Measurements from ENCODE around the gene IGFL2. TPM values are rescaled to one million over a fixed set of nuclear protein-coding genes. Genes with fewer than 3 reads are reported as not detected.

Gene IGFL2
- total and polyA plus RNA-seq, 4 donors = 0.08 TPM; not detected in 3

GRCh38 chr19:46150606-46151005 is 2.6 kb downstream of the IGFL2 start:
- Histone ChIP-seq H3K4me1 (ENCODE audit: control insufficient read depth in 4 of 4, insufficient read depth in 4 of 4, low read length in 3 of 4) (no peaks in the 10 kb centered on the region), H3K9ac (ENCODE audit: low read depth in 1 of 2, low read length in 2 of 2) (no peak overlapping the region), H3K36me3 (ENCODE audit: control insufficient read depth in 4 of 4, insufficient read depth in 3 of 4, low read depth in 1 of 4, low read length in 3 of 4) (no peaks in the 10 kb centered on the region), H3K27me3 (ENCODE audit: control insufficient read depth in 4 of 4, insufficient read depth in 4 of 4, low read length in 3 of 4) (peaks cover 0 to 2% (median 0%) of the 10 kb centered on the region in 4 donors), H3K9me3 (ENCODE audit: control insufficient read depth in 4 of 4, low read length in 3 of 4) (no peaks in the 10 kb centered on the region), H3K27ac (ENCODE audit: low read depth in 1 of 2, low read length in 2 of 2) (no peak overlapping the region), H3K4me3 (ENCODE audit: low read depth in 1 of 3, low read length in 3 of 3) (no peak overlapping the region)
- 84% methylated on average over 5 of the region's 5 CpGs for WGBS
- no peak for TF ChIP-seq HNF4G (IDR thresholded peaks at IDR 0.05)
- no peak for TF ChIP-seq YY1 (IDR thresholded peaks at IDR 0.05)
- no peak for TF ChIP-seq RAD21 (IDR thresholded peaks at IDR 0.05)
- TF ChIP-seq JUND (IDR thresholded peaks at IDR 0.05) = no peak
- no peak for TF ChIP-seq CTCF (IDR thresholded peaks at IDR 0.05; ENCODE audit: low read depth, low read length, missing input control)
- no peak for TF ChIP-seq RXRA (IDR thresholded peaks at IDR 0.05)
- no peak for TF ChIP-seq TAF1 (conservative IDR thresholded peaks at IDR 0.05)
- TF ChIP-seq GABPA (IDR thresholded peaks at IDR 0.05 in 1 of 2, conservative IDR thresholded peaks at IDR 0.05 in 1 of 2) = no peak
- no peak for TF ChIP-seq FOXA1 (IDR thresholded peaks at IDR 0.05)
- no peak for TF ChIP-seq NR2F2 (IDR thresholded peaks at IDR 0.05)
- TF ChIP-seq EGR1 (IDR thresholded peaks at IDR 0.05; ENCODE audit: low read depth in 2 of 2) = no peak
- TF ChIP-seq SP1 (IDR thresholded peaks at IDR 0.05) = no peak
- no peak for TF ChIP-seq ATF3 (IDR thresholded peaks at IDR 0.05)
- TF ChIP-seq FOXA2 (IDR thresholded peaks at IDR 0.05) = no peak
- no peak for TF ChIP-seq REST (IDR thresholded peaks at IDR 0.05)
- no peak for TF ChIP-seq MAX (IDR thresholded peaks at IDR 0.05)
- no peak for DNase-seq (ENCODE audit: low spot score)

- H3K27me3 ChIP-seq (ENCODE audit: control insufficient read depth in 4 of 4, insufficient read depth in 4 of 4, low read length in 3 of 4) = no peaks in the 10 kb centered on the region
These were observed 7.2 kb downstream of the IGFL2 start for GRCh38 chr19:46155237-46155636.

More at GRCh38 chr19:46155237-46155636, 7.2 kb downstream of the IGFL2 start:
- Histone ChIP-seq H3K9me3 (ENCODE audit: control insufficient read depth in 4 of 4, low read length in 3 of 4) (peaks cover 0 to 1% (median under 1%) of the 10 kb centered on the region in 4 donors), H3K4me3 (ENCODE audit: low read depth in 1 of 3, low read length in 3 of 3) (no peak overlapping the region), H3K27ac (ENCODE audit: low read depth in 1 of 2, low read length in 2 of 2) (no peak overlapping the region), H3K4me1 (ENCODE audit: control insufficient read depth in 4 of 4, insufficient read depth in 4 of 4, low read length in 3 of 4) (no peaks in the 10 kb centered on the region), H3K9ac (ENCODE audit: low read depth in 1 of 2, low read length in 2 of 2) (no peak overlapping the region), H3K36me3 (ENCODE audit: control insufficient read depth in 4 of 4, insufficient read depth in 3 of 4, low read depth in 1 of 4, low read length in 3 of 4) (no peaks in the 10 kb centered on the region)
- DNase-seq (ENCODE audit: low spot score) = no peak
- TF ChIP-seq JUND (IDR thresholded peaks at IDR 0.05) = no peak
- TF ChIP-seq SP1 (IDR thresholded peaks at IDR 0.05) = no peak
- WGBS = 68% methylated on average over 3 of the region's 3 CpGs
